GM19395 (cell line): Measurements from ENCODE around the gene CLSTN1.
"Not testable (repeated sequence)": the region's sequence is repeated elsewhere in the genome, so short reads cannot be mapped to it uniquely, and the experiment has no call there.

Experiments used
- ATAC-seq: cut with Tn5 transposase; IDR thresholded peaks from one replicate; pipeline ENCODE4 v1.9.1; 2021; ENCODE audit warnings: mild to moderate bottlenecking, moderate library complexity; ENCODE audit not compliant: unreplicated experiment

The CLSTN1 gene

GRCh38 chr1:9717193-9718005, 106.4 kb downstream of the CLSTN1 start:
- ATAC-seq: peak; percentile 83

- ATAC-seq: no peak
Observed at GRCh38 chr1:9716404-9717192, 107.2 kb downstream of the CLSTN1 start.

GRCh38 chr1:9715536-9716226, 108.1 kb downstream of the CLSTN1 start:
- ATAC-seq: no peak

- no peak for ATAC-seq
Observed at GRCh38 chr1:9714257-9714718, 109.5 kb downstream of the CLSTN1 start.

GRCh38 chr1:9712767-9713166, 111.0 kb downstream of the CLSTN1 start:
- not testable (repeated sequence) for ATAC-seq

- ATAC-seq: no peak
Observed at GRCh38 chr1:9711466-9712020, 112.2 kb downstream of the CLSTN1 start.

GRCh38 chr1:9710037-9710436, 113.7 kb downstream of the CLSTN1 start:
- no peak for ATAC-seq

- ATAC-seq: no peak
Observed at GRCh38 chr1:9706178-9706577, 117.6 kb downstream of the CLSTN1 start.

- no peak for ATAC-seq
Observed at GRCh38 chr1:9705337-9706093, 118.2 kb downstream of the CLSTN1 start.

- no peak for ATAC-seq
Observed at GRCh38 chr1:9703681-9704080, 120.1 kb downstream of the CLSTN1 start.

GRCh38 chr1:9703165-9703509, 120.6 kb downstream of the CLSTN1 start:
- ATAC-seq: no peak

- ATAC-seq: no peak
Observed at GRCh38 chr1:9701665-9702064, 122.1 kb downstream of the CLSTN1 start.

GRCh38 chr1:9700340-9700739, 123.4 kb downstream of the CLSTN1 start:
- no peak for ATAC-seq

GRCh38 chr1:9699361-9699760, 124.4 kb downstream of the CLSTN1 start:
- ATAC-seq: no peak

- no peak for ATAC-seq
Observed at GRCh38 chr1:9696793-9697192, 127.0 kb downstream of the CLSTN1 start.

GRCh38 chr1:9691691-9692090, 132.1 kb downstream of the CLSTN1 start:
- ATAC-seq: no peak

GRCh38 chr1:9691108-9691445, 132.7 kb downstream of the CLSTN1 start:
- ATAC-seq: no peak

- ATAC-seq: no peak
Observed at GRCh38 chr1:9690440-9691107, 133.2 kb downstream of the CLSTN1 start.

- no peak for ATAC-seq
Observed at GRCh38 chr1:9689971-9690381, 133.8 kb downstream of the CLSTN1 start.
